BLaER1 (cell line): ENCODE measurements around the gene TC2N.
"Not testable (repeated sequence)": the region's sequence is repeated elsewhere in the genome, so short reads cannot be mapped to it uniquely, and the experiment has no call there.

Experiments
- H3K27ac ChIP-seq: shearing (Covaris generic); formaldehyde crosslinking; 2 replicates; pipeline ENCODE4 v1.8.1; 2022
- H3K27me3 ChIP-seq: shearing (Covaris generic); formaldehyde crosslinking; 2 replicates; pipeline ENCODE4 v1.8.1; 2022
- H3K36me3 ChIP-seq: shearing (Covaris generic); formaldehyde crosslinking; 2 replicates; pipeline ENCODE4 v1.8.1; 2022
- H3K4me1 ChIP-seq: shearing (Covaris generic); formaldehyde crosslinking; 2 replicates; pipeline ENCODE4 v1.8.1; 2022
- H3K4me2 ChIP-seq: shearing (Covaris generic); formaldehyde crosslinking; 2 replicates; pipeline ENCODE4 v1.8.1; 2022
- H3K4me3 ChIP-seq: shearing (Covaris generic); formaldehyde crosslinking; 2 replicates; pipeline ENCODE4 v1.8.1; 2022
- H3K9ac ChIP-seq: shearing (Covaris generic); formaldehyde crosslinking; 2 replicates; pipeline ENCODE4 v1.8.1; 2022
- H3K9me3 ChIP-seq: shearing (Covaris generic); formaldehyde crosslinking; 2 replicates; pipeline ENCODE4 v1.8.1; 2022
- H4K20me1 ChIP-seq: shearing (Covaris generic); formaldehyde crosslinking; 2 replicates; pipeline ENCODE4 v1.8.1; 2022
- Cebpa-rat ChIP-seq: shearing (Covaris generic); IDR thresholded peaks from 2 replicates; pipeline ENCODE4 v1.8.1; 2022

Gene TC2N

DNA sequence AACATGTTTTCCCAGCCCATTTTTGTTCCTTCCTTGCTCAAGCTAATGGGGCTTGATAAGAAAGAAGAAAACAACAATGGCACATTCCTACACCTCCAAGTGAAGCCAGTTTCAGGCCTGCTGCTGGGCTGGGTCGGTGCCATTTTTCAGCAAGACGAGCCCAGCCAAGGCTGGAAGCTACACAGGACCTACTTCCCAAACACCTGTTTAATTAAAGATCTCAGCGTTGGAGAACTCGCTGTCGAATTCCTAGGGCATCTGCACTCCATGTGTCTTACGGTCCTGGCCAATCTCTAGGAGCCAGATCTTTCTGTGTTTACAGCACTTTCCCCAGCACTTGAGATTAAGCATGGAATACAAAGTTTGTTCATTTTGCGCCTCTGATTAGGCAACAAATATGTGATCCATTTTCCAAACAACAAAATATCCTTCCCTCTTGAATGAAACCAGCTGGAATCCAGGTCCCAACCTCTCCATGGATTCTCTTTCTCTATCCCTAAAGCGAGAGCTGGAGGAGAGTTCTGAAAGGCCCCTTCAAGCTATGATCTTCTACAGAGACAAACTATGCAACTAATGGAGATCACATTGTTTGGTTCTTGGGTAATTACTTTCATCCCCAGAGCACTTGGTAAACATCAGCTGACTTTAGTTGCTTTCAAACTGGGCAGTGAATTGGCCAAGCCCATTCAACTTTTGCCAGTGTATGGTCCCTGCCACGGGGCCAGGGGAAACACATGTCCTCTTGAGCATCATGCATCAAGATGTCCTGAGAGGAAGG is 34.3 kb upstream of the TC2N start:
- no peaks in the 10 kb centered on the region for H3K36me3 ChIP-seq

DNA sequence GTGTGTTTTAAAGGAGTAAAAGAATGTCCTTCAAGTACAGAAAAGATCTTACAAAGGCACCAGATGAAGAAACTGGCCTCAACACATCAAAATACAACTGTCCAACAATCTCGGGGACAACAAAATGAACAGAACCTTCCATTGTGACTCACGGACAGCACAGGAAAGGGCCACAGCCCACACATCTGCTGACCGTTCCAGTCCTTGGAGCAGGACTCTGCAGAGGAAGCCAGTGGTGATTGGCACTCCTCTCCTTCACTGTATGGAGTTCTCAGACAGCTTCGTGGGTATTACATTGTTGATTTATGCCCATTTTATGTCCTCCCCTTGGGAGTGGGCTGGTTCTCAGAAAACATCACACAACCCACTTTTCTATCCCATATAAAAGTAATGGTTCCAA is 32.5 kb upstream of the TC2N start:
- Histone ChIP-seq H3K4me1 (no peaks in the 10 kb centered on the region), H3K27me3 (no peaks in the 10 kb centered on the region)
- TF ChIP-seq Cebpa-rat: no peak

More for the DNA sequence above, 34.3 kb upstream of the TC2N start:
- Histone ChIP-seq H4K20me1 (no peaks in the 10 kb centered on the region), H3K27me3 (no peaks in the 10 kb centered on the region), H3K27ac (no peak overlapping the region), H3K4me1 (no peaks in the 10 kb centered on the region), H3K9ac (no peak overlapping the region), H3K4me3 (no peak overlapping the region), H3K4me2 (no peak overlapping the region), H3K9me3 (no peaks in the 10 kb centered on the region)
- TF ChIP-seq Cebpa-rat: no peak

DNA sequence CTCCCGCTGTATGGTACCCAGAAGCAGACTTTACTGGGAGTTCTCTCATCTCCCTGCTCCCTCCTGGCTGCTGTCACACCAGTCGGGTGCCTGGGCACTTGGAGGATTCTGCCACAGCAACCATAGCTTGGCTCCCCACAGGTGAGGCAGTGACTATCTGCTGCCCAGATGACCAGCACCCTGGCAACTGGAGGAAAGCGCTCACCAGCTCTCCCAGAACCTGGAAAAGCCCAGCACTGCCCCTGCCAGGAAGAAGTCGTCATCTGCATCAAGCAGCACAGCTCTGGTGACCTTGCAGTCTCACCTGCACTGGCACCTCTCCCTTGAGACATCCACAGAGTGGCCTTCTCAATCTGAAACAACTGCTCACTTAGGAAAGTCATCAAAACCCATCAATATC is 31.9 kb upstream of the TC2N start:
- no peak overlapping the region for H3K4me3 ChIP-seq
- no peaks in the 10 kb centered on the region for H3K4me1 ChIP-seq
- no peak for TF ChIP-seq Cebpa-rat
- no peaks in the 10 kb centered on the region for H3K9me3 ChIP-seq
- no peak overlapping the region for H3K9ac ChIP-seq
- H3K36me3 ChIP-seq: no peaks in the 10 kb centered on the region
- no peak overlapping the region for H3K4me2 ChIP-seq
- no peak overlapping the region for H3K27ac ChIP-seq
- no peaks in the 10 kb centered on the region for H3K27me3 ChIP-seq
- no peaks in the 10 kb centered on the region for H4K20me1 ChIP-seq

More for the DNA sequence above, 32.5 kb upstream of the TC2N start:
- no peak overlapping the region for H3K4me3 ChIP-seq
- no peak overlapping the region for H3K27ac ChIP-seq
- H4K20me1 ChIP-seq: no peaks in the 10 kb centered on the region
- no peak overlapping the region for H3K9ac ChIP-seq
- no peaks in the 10 kb centered on the region for H3K9me3 ChIP-seq
- no peak overlapping the region for H3K4me2 ChIP-seq
- no peaks in the 10 kb centered on the region for H3K36me3 ChIP-seq

DNA sequence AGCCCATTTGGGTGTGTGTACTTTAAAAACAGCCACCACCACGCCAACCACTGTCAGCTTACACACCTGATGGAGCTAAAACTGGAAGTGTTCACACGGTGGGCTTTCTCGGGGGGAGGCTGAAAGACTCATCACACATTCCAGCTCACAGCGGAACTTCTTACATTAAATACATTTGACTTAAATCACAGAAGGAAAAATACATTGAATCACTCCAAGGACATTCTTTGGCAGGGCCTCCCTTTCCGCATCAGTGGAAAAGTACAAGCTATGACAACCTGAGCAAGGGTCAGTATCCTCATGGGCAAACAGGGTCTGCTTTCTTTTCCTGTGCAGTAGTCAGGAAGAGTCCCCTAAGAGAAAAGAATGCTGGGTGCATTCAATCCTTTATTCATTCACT is 31.0 kb upstream of the TC2N start:
- Histone ChIP-seq H3K36me3 (no peaks in the 10 kb centered on the region), H3K27me3 (no peaks in the 10 kb centered on the region), H3K27ac (no peak overlapping the region), H3K4me1 (no peaks in the 10 kb centered on the region), H4K20me1 (no peaks in the 10 kb centered on the region), H3K4me3 (no peak overlapping the region), H3K9ac (no peak overlapping the region), H3K4me2 (no peak overlapping the region), H3K9me3 (no peaks in the 10 kb centered on the region)
- no peak for TF ChIP-seq Cebpa-rat

DNA sequence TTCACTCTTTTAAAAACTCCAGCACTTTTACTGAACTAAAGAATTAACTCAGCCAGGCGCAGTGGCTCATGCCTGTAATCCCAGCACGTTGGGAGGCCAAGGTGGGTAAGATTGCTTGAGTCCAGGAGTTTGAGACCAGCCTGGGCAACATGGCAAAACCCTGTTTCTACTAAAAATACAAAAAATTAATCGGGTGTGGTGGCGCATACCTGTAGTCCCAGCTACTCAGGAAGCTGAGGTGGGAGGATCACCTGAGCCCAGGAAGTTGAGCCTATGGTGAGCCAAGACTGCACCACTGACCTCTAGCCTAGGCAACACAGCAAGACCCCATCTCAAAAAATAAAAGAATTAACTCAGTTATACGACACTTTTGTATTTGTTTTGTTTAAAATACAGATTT is 30.4 kb upstream of the TC2N start:
- H3K4me3 ChIP-seq, H4K20me1 ChIP-seq, H3K4me2 ChIP-seq, H3K4me1 ChIP-seq, H3K27me3 ChIP-seq, H3K36me3 ChIP-seq, H3K9ac ChIP-seq, H3K27ac ChIP-seq, H3K9me3 ChIP-seq: not testable (repeated sequence)

DNA sequence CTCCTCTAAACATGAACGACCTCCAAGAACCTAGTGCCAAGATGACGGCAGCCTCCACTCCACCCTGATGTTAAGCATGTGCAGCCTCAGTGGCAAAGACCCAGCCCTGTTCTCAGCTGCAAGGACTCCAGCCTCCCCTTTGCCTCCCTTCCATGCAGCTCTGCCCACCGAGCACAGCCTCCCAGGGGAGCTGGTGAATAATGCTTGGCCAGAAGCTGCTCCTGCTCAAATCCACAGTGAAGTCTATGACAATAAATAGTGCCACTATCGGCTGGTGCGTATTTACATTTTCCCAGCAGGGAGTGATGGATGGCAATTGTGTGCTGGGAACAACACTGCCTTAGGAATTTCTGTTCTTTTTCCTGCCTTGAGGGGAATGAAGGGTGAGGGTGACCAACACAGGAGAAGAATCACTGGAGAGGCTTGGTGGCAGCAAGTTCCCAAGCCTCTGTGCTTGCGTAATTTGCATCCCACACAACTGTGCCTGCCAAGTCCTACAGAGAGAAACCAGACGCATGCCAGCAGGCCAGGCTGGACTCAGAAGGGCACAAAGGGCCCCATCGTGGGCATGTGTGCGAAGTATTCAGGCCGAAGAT is 29.9 kb upstream of the TC2N start:
- Histone ChIP-seq H3K4me2 (no peak overlapping the region), H3K27ac (no peak overlapping the region), H3K4me3 (no peak overlapping the region), H3K9ac (no peak overlapping the region), H3K36me3 (no peaks in the 10 kb centered on the region), H3K9me3 (no peaks in the 10 kb centered on the region), H3K27me3 (no peaks in the 10 kb centered on the region), H4K20me1 (no peaks in the 10 kb centered on the region), H3K4me1 (no peaks in the 10 kb centered on the region)
- no peak for TF ChIP-seq Cebpa-rat

DNA sequence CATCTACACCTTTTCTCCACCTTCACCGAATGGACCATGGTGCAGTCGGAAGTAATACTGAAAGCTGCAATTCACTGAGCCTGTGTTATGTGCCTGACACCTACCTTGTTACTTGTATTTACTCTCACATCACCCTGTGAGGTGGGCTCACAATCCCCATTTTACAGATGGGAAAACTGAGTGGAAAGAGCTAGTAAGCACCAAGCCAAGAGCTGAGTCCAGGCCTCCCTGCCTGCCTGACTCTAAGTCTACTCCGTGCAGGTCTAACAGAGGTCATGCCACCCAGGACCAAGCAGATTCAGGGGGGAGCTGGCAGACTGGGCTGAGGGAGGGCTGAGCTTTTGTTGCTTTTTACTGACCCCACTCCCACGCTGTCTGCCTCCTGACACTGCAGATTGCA is 29.1 kb upstream of the TC2N start:
- Histone ChIP-seq H3K4me1 (no peaks in the 10 kb centered on the region), H3K4me2 (no peak overlapping the region), H3K27me3 (no peaks in the 10 kb centered on the region), H3K4me3 (no peak overlapping the region), H3K9me3 (no peaks in the 10 kb centered on the region), H3K36me3 (no peaks in the 10 kb centered on the region), H4K20me1 (no peaks in the 10 kb centered on the region), H3K9ac (no peak overlapping the region), H3K27ac (no peak overlapping the region)
- TF ChIP-seq Cebpa-rat: no peak

DNA sequence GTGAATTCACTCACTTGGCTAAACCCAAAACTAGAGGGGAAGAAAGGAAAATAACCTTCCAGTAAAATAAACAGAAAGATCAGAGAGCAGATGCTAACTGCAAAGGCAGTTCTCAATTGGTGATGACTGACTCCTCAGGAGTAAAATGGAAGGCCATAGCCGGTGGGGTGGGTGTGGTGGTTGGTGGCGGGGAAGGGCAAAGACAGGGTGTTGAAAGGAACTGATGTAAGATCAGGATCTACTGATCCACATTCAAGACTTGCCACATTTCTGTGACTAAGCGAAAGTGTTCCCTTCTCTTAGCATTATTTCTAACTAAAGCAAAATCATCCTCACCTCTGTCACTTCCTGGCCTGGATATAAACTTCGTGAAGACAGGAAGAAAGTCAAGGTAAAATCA is 26.3 kb upstream of the TC2N start:
- Histone ChIP-seq H4K20me1 (no peaks in the 10 kb centered on the region), H3K9me3 (no peaks in the 10 kb centered on the region), H3K4me2 (no peak overlapping the region), H3K27ac (no peak overlapping the region), H3K36me3 (no peaks in the 10 kb centered on the region), H3K4me1 (no peaks in the 10 kb centered on the region), H3K9ac (no peak overlapping the region), H3K4me3 (no peak overlapping the region), H3K27me3 (no peaks in the 10 kb centered on the region)
- no peak for TF ChIP-seq Cebpa-rat

DNA sequence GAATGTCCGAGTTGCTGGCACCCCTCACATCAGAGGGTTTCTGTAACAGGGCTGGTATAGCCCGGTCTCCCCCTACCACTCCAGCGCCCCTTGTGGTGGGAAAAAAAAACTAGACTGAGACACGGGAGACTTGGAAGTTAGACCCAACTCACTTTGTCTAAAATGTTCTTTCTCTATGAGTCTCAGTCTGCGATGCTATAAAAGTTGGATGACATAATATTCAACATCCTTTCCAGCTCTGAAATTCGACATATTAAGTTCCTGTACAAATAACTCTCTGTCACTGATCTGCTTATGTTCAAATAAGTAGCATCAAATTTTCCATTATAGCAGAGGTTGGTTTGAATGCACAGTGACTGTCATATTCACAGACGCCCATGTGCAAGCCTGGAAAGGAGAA is 25.7 kb upstream of the TC2N start:
- no peak overlapping the region for H3K27ac ChIP-seq
- H3K27me3 ChIP-seq: no peaks in the 10 kb centered on the region
- no peak overlapping the region for H3K9ac ChIP-seq
- no peaks in the 10 kb centered on the region for H4K20me1 ChIP-seq
- no peak overlapping the region for H3K4me3 ChIP-seq
- no peak for TF ChIP-seq Cebpa-rat
- H3K4me1 ChIP-seq: no peaks in the 10 kb centered on the region
- no peaks in the 10 kb centered on the region for H3K36me3 ChIP-seq
- H3K4me2 ChIP-seq: no peak overlapping the region
- no peaks in the 10 kb centered on the region for H3K9me3 ChIP-seq

DNA sequence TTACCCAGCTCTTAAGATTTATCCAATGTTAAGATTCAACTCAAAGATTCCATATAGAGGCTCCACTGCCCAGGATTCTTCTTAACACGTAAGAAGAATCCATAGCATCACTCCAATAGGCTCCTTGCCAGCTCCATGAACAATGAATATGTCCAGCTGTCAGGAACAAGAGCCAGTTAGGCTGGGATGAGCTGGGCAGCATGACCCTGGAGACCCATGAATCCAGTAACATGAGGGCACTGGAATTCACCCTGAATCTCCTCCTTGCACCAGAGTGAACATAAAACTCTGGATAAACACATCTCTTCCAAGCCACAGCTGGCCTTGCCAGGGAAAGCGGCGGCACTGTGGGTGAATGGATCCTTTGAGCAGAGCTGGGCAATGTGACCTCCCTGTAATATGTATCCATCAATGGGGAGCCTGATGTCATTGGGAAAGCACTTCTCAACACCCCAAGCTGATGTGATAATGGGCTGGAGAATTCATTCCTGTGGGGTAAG is 24.4 kb upstream of the TC2N start:
- Histone ChIP-seq H4K20me1 (no peaks in the 10 kb centered on the region), H3K27ac (no peak overlapping the region), H3K4me3 (no peak overlapping the region), H3K9ac (no peak overlapping the region), H3K4me2 (no peak overlapping the region), H3K9me3 (no peaks in the 10 kb centered on the region), H3K27me3 (no peaks in the 10 kb centered on the region), H3K4me1 (no peaks in the 10 kb centered on the region), H3K36me3 (no peaks in the 10 kb centered on the region)
- TF ChIP-seq Cebpa-rat: no peak
